ENCODE data around the gene FAM3A.
"Not testable (repeated sequence)": the region's sequence is repeated elsewhere in the genome, so short reads cannot be mapped to it uniquely, and the experiment has no call there.

DNA sequence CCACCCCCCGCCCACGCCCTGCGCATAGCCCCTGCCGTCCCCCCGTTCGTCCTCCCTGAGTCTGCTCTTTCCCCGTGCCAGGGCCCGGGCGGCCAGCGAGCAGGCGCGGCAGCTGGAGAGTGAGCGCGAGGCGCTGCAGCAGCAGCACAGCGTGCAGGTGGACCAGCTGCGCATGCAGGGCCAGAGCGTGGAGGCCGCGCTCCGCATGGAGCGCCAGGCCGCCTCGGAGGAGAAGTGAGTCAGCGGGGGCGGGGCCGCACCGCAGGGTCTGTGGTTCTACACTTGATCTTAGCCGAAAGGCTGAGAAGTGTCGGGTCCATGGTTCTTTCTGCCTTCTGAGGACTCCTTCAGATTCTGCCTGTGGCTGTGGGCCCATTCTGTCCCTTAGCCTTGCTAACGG lies 44.3 kb upstream of the FAM3A start:
- TF ChIP-seq CTCF (conservative IDR thresholded peaks at IDR 0.05; ENCODE audit: low read length); EZH2phosphoT487 (IDR thresholded peaks at IDR 0.05; ENCODE audit: borderline replicate concordance): not testable (repeated sequence)

All from Loucy (cell line).